ENCODE data around the gene GTF2H1. TPM values are rescaled to one million over a fixed set of nuclear protein-coding genes. Genes with fewer than 3 reads are reported as not detected.

Gene GTF2H1
- total and polyA plus RNA-seq, 8 donors = 30.6 to 73.3 (median 64.5) TPM

- no peak for TF ChIP-seq CTCF (IDR thresholded peaks at IDR 0.05)
- peaks cover 7 to 38% of the 10 kb centered on the region in 2 donors for H3K4me1 ChIP-seq
- H3K27ac ChIP-seq = peak overlapping the region in 1 of 2 donors; percentile 96
- no peak for ATAC-seq
- DNase-seq = no peak
- no peaks in the 10 kb centered on the region for H3K9me3 ChIP-seq
- peaks cover 0 to 14% of the 10 kb centered on the region in 2 donors for H3K36me3 ChIP-seq
- H3K27me3 ChIP-seq = no peaks in the 10 kb centered on the region
- H3K4me3 ChIP-seq = no peak overlapping the region
- intact Hi-C loops (cut with DNase I) = no loop called here
These were observed 70.3 kb downstream of the GTF2H1 start for GRCh38 chr11:18392434-18393321.

DNA sequence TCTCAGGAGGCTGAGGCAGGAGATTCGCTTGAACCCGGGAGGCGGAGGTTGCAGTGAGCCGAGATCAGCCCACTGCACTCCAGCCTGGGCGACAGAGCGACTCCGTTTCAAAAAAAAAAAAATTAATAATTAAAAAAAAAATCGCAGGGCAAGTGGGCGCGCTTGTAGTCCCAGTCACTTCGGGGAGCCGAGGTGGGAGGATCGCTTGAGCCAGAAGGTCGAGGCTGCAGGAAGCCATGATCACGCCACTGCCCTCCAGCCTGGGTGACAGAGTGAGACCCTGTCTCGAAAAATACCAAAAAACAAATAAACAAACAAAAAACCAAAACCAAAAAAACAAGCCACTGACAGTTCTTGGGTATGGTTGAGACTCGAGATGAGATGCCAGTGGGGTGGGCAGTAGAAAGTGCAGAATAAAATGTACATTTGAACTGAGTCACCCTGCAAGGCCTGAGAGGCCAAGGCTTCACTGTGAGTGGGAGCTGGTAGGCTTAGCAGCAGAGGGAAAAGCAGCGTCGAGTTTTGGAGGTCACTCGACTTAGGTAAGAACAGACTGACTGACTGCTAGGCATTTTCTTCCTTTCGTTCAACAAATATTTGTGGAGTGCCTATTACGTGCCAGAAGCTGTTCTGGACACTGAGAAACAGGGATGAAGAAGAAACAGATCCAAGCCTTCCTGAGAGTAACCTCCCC lies 71.4 kb downstream of the GTF2H1 start:
- DNase-seq = no peak
- Histone ChIP-seq H3K4me3 (peak overlapping the region in 1 of 2 donors; percentile 87), H3K27ac (peak overlapping the region; percentile 96), H3K4me1 (peaks cover 7 to 45% of the 10 kb centered on the region in 2 donors), H3K9me3 (no peaks in the 10 kb centered on the region), H3K36me3 (peaks cover 0 to 25% of the 10 kb centered on the region in 2 donors), H3K27me3 (no peaks in the 10 kb centered on the region)
- TF ChIP-seq CTCF (IDR thresholded peaks at IDR 0.05) = no peak
- peak; percentile 5 for ATAC-seq
- intact Hi-C loops (cut with DNase I) = no loop called here

GRCh38 chr11:18394275-18394927 lies 72.0 kb downstream of the GTF2H1 start, which contains the start of gene LDHA:
TSS of gene LDHA (plus strand) at chr11:18394563. CDS start at chr11:18396843, 2,280 bp downstream.
- ATAC-seq = peak; percentile 81
- no peaks in the 10 kb centered on the region for H3K27me3 ChIP-seq
- peaks cover 7 to 45% of the 10 kb centered on the region in 2 donors for H3K4me1 ChIP-seq
- TF ChIP-seq CTCF (IDR thresholded peaks at IDR 0.05) = no peak
- H3K4me3 ChIP-seq = peak within 1 kb of the TSS; percentile 80 to 87
- no peaks in the 10 kb centered on the region for H3K9me3 ChIP-seq
- H3K36me3 ChIP-seq = peaks cover 0 to 31% of the 10 kb centered on the region in 2 donors
- intact Hi-C loops (cut with DNase I) = no loop called here
- peak; percentile 91 to 100 (median 98) for DNase-seq
- H3K27ac ChIP-seq = peak within 1 kb of the TSS; percentile 96

DNA sequence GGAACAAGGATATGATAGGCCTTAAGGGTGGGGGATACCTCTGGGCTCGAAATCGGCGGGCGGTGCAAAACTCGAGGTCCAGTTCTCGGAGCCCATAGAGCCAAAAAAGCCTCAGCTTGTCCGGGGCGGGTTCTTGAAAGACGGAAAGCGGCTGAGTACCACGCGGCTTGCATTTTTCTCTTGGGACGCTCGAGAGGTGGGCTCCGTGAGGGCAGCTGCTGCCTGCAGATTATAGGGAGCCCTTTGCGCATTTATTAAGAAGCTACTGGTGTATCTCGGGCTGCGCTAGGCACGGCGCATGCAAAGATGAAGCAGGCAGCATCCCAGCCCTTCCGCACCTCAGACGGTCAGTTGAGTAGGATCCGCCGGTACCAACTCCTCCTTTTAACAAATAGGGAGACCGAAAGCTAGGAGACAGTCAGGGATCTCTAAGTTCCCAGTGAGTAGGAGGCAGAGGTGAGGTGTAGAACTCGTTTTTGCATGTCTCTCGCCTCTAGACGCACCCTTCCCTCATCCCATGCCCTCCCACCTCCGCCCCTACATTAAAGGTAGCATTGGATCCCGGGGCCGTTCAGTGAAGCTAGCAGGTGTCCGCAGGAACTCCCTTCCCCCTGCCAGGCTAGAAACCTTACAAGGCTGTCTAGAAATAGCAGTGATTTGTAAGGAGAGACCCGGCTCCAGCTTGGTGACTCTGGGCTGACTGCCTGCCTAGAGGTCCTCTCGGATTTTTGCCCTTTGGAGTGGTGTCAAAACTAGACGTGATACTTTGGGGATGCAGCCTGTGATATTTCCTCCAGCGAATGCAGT lies 72.8 kb downstream of the GTF2H1 start:
- H3K27ac ChIP-seq = peak overlapping the region; percentile 96
- H3K4me1 ChIP-seq = peaks cover 7 to 48% of the 10 kb centered on the region in 2 donors
- no peaks in the 10 kb centered on the region for H3K27me3 ChIP-seq
- peak in 2 of 4 donors; percentile 17 to 36 for DNase-seq
- TF ChIP-seq CTCF (IDR thresholded peaks at IDR 0.05) = no peak
- peak; percentile 2 for ATAC-seq
- no peaks in the 10 kb centered on the region for H3K9me3 ChIP-seq
- peak overlapping the region; percentile 80 to 87 for H3K4me3 ChIP-seq
- intact Hi-C loops (cut with DNase I) = no loop called here
- H3K36me3 ChIP-seq = peaks cover 0 to 39% of the 10 kb centered on the region in 2 donors
